HG03432 (cell line): ENCODE data around the gene HOOK2.
"Not testable (repeated sequence)": the region's sequence is repeated elsewhere in the genome, so short reads cannot be mapped to it uniquely, and the experiment has no call there.

Experiments
- ATAC-seq: cut with Tn5 transposase; IDR thresholded peaks from one replicate; pipeline ENCODE4 v1.9.1; 2021; ENCODE audit warnings: mild to moderate bottlenecking, moderate library complexity; ENCODE audit not compliant: unreplicated experiment

HOOK2 gene

GRCh38 chr19:12722566-12723380 is 52.6 kb downstream of the HOOK2 start:
- ATAC-seq = peak; percentile 71

- peak; percentile 28 for ATAC-seq
These were observed 53.4 kb downstream of the HOOK2 start for GRCh38 chr19:12721656-12722565.

- ATAC-seq = no peak
These were observed 54.3 kb downstream of the HOOK2 start for GRCh38 chr19:12720851-12721655.

- ATAC-seq = no peak
These were observed 55.1 kb downstream of the HOOK2 start for GRCh38 chr19:12720296-12720695.

GRCh38 chr19:12715929-12716328 is 59.4 kb downstream of the HOOK2 start:
- no peak for ATAC-seq

- no peak for ATAC-seq
These were observed 60.2 kb downstream of the HOOK2 start for GRCh38 chr19:12715102-12715501.

- ATAC-seq = not testable (repeated sequence)
These were observed 62.0 kb downstream of the HOOK2 start for GRCh38 chr19:12713304-12713703.
